ENCODE measurements around the gene ZNF785. TPM values are rescaled to one million over a fixed set of nuclear protein-coding genes. Genes with fewer than 3 reads are reported as not detected.
"Not testable (repeated sequence)": the region's sequence is repeated elsewhere in the genome, so short reads cannot be mapped to it uniquely, and the experiment has no call there.

ZNF785 gene
- total RNA-seq, 1 experiment from 2014 or later = 0.45 TPM

DNA sequence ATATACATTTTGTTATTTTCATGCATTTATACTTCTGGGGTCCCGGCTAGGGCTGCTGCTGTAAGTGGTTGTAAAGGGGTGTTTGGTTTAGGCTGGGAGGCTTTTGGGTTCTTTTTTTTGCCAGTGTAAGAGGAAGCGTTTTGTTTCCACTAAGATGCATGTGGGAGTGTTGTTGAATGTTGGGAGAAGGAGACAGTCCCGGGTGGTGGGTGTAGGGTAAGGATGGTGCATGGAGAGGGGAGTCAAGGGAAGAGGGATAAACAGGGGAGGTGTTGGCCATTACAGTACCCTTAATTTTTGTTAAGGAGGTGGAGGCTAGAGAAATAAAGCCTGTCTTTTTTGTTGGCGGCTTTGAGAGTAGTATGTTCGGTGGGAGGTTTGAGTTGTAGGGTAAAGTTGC lies 42.4 kb downstream of the ZNF785 start:
- DNase-seq (ENCODE audit: extremely low read depth, low read depth) = no peak

DNA sequence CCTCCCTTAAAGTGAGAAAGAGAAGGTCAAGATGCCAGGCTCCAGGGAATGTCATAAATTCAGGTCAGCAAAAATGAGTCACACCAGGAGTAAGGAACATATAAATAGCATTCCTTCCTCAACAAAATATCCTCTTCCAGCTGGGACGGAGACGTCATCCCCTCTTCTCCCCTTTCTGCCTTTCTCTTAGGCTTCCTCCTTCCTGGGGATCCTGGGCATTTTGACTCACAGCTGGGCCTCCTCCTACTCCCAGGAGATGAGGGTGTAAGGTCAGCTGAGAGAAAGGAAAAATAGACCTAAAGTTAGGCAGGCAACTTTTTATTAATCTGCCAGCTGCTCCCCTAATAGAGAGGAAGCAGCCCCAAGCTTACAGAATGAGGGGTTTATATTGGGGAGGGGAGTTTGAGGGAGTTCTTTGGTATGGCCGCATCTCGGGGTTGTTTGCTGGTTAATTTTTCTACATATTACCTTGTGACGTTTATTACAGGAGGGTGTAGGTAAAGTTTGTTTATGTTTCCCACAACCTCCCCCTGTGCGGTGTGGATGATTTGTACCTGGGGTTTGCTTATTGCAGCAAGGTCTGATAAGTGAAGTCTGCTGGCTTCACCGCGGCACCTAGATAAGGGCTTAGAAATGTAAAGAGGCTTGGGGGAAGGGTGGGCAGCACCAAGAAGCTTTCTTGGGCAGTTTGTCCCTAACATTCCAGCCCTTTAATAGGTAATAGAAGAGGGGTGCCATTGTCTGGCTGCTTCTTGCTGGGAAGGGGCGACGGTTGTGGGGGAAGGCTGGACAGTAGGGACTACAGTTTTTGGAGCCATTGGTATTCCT lies 43.8 kb downstream of the ZNF785 start:
- DNase-seq (ENCODE audit: extremely low read depth, low read depth) = no peak

DNA sequence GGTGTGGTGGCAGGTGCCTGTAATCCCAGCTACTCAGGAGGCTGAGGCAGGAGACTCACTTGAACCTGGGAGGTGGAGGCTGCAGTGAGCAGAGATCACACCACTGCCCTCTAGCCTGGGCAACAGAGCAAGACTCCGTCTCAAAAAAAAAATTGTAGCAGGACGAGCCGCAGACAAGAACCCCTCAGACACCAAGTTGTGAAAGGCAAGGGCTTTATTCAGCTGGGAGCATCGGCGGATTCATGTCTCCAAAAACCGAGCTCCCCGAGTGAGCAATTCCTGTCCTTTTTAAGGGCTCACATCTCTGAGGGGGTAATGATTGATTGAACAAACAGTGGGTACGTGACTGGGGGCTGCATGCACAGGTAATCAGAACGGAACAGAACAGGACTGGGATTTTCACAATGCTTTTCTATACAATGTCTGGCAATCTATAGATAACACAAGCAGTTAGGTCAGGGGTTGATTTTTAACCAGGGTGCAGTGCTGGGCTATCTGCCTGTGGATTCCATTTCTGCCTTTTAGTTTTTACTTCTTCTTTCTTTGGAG lies 44.5 kb downstream of the ZNF785 start:
- DNase-seq (ENCODE audit: extremely low read depth, low read depth) = not testable (repeated sequence)

DNA sequence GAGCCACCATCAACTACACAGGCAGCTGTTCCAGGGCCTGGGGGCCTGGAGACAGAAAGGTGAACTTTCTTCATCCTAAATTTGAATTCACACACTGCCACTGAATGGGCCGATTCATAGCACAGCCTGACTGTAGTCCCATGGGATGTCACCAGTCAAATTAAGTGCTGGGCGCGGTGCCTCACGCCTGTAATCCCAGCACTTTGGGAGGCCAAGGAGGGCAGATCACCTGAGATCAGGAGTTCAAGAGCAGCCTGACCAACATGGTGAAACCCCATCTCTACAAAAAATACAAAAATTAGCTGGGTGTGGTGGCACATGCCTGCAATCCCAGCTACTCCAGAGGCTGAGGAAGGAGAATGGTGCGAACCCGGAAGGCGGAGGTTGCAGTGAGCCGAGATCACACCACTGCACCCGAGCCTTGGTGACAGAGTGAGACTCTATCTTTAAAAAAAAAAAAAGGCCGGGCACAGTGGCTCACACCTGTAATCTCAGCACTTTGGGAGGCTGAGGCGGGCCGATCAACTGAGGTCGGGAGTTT lies 45.4 kb downstream of the ZNF785 start:
- DNase-seq (ENCODE audit: extremely low read depth, low read depth) = not testable (repeated sequence)

DNA sequence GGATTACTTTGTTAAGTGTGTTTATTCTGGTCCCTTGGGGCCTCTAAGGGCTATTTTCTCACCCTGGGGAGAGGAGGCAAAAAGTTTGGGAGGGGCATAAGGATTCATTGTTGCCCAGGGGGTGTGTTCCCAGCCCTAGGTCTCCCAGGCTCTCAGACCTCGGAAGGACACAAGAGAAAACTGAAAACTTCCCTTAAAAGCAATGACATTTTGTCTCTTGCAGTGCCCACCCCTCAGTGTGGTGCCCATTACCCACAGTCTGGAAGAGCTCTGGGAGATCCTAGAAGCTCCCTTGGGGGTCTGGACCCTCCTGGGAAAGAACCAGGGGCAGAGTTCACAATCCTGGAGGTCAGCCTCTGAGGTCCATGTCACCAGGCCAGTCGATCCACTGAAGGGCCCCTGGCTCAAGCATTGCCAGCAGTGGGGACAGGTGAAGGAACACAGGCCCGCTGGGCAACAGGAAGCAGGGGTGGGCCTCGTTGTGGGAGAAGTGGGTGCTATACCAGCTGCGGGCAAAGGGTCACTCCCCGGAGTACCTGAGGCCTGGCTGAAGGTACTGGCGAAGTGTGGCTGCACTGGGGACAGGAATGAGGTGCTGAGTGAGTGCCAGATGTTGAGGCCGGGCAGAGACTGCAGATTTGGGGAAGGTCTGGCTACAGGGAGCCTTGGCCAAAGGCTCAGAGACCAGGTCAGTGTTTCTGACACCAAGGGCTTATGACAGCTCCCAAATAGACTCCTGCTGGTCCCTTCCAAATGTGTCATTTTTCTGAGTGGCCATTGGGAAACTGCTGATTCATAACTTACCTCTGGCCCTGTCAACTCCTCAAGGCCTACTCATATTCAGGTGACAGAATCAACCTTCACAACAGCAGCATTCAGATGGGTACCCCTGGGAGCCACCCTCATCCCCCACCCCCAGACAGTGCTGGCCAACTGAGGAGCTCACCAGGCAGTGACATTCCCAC lies 46.2 kb downstream of the ZNF785 start:
- DNase-seq (ENCODE audit: extremely low read depth, low read depth) = no peak

DNA sequence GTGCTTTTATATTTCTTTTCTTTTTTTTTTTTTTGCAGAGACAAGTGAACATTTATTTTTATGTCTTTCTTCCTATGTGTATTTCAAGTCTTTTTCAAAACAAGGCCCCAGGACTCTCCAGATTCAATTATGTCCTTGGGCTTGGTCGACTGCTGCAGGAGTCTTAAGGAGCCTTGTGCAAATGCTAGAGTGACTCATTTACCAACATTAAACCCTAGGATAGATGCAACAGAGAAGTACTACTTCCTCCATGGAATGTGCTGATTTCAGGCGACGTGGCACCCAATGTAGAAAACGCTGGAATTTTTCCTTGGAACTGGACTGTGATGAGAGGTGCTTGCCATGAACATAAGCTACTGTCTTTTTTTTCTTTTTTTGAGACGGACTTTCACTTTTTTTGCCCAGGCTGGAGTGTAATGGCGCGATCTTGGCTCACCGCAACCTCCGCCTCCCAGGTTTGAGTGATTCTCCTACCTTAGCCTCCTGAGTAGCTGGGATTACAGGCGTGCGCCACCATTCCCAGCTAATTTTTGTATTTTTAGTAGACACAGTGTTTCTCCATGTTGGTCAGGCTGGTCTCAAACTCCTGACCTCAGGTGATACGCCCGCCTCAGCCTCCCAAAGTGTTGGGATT lies 49.0 kb downstream of the ZNF785 start:
- not testable (repeated sequence) for DNase-seq (ENCODE audit: extremely low read depth, low read depth)

DNA sequence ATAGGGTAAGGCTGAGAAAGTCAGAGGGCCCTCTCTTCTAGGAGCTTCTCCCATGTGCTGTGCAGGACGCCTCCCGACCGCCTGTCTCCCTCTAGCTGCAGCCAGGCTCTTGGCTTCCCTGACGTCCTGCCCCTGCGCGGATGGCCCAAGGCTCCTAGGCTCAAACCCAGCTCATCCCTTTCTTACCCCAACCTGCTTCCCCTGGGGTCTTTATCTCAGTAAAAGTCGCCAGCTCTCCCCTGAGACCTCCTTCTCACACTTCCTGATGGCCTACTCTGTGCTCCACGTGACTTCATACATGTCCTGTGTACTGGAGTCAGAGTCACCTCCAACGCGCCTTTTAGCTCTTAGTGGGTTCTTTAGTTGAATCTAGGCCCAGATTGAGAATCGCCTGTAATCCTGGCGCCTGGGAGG lies 49.7 kb downstream of the ZNF785 start:
- DNase-seq (ENCODE audit: extremely low read depth, low read depth) = no peak

DNA sequence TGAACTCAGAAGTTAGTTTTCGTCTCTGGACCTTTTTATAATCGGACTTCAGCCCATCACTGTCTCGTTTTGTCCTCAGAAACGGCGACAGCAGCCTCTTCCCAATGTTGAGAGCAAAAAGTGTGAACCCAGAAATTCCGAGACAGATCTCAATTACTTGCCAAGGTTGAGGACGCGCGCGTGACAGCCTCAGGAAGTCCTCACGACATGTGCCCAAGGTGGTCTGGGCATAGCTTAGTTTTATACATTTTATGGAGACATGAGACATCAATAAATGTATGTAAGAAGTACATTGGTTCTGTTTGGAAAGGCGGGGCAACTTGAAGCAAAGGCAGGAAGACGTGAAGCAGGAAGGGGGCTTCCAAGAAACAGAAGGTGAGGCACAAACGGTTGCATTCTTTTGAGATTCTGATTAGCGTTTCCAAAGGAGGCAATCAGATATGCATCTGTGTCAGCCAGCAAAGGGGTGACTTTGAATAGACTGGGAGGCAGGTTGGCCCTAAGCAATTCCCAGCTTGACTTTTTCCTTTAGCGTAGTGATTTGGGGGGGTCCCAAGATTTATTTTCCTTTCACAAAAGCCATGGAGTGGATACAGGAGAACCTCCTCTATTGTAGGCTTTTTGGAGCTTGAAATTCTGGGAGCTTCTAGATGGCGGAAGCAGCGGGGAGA lies 50.3 kb downstream of the ZNF785 start:
- no peak for DNase-seq (ENCODE audit: extremely low read depth, low read depth)

DNA sequence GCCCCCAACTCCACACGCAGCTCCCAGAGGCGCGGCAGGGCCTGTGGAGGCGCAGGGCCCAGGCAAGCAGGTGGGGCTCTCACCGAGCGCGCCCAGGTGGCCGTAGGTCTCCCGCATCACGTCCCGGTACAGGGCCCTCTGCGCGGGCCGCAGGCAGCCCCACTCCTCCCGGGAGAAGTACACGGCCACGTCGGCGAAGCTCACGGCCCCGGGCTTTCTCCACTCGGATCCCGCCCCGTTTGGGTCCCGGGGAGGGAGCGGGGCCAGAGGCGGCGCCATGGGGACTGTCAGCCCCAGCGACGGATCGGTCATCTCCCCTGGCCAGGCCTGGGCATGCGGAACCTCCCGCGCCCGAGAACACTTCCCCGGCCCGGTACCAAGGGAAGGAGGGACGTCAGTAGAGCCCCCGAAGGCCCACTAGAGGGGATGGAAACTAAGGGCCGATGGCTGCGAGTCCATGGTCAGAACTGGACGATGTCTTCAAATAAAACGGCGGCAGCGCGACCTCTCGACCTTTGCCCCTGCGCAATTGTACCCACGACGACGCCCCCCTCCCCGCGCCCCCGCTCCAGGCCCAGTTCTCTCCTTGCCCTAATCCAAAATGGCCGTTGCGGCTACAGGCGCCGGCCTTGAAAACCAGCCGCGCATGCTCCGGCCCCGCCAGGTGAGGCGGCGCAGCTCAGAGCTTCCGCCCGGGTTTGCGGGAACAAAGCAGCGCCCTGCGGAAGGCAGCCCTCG lies 51.0 kb downstream of the ZNF785 start, which contains the start of gene ZNF747:
TSS of gene ZNF747 (minus strand) at position 491 of the 738 bp plus-strand sequence. CDS start at position 312, 179 bp downstream.
- DNase-seq (ENCODE audit: extremely low read depth, low read depth) = peak; percentile 77

DNA sequence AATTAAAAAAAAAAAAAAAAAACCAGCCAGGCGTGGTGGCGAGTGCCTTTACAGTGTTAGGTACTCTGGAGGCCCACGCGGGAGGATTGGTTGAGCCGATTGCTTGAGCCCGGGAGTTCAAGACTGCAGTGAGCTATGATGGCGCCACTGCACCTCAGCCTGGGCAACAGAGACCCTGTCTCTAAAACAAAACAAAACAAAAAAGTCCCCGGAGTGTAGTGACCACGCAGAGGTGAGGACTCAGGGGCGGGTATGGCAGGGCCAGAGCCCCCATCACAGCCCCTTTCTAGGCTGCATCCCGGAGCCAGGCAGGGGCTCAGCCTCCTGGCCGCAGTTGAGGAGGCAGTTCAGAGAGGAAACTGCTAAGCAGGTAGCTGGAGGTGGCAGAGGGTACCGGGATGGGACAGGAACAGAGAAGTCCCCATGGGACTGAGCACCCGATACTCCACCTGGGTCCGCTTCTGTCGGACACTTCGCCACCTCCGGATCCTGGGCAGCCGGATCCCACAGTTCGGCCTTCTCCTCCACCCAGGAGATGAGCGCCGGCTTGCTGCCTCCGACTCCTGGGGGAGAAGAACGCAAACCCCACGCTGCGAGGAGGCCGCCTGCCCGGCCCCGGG lies 51.6 kb downstream of the ZNF785 start:
- DNase-seq (ENCODE audit: extremely low read depth, low read depth) = no peak

DNA sequence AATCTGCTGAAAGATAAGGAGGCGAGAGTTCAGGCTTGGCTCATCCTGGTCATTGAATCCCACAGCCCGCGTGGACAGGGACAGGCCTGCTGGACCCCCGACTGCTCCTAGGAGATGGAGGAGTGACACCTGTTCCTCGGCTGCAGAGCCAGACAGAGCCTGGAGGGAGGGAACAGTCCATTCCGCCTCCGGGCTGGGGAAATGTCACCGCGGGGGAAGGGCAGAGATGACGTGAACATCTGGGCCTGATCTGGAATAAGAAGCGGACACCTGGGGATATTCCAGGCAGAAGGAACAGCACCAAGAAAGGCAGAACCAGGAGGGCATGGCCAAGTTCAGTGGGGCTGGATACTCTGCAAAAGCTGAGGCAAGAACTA lies 52.4 kb downstream of the ZNF785 start:
- no peak for DNase-seq (ENCODE audit: extremely low read depth, low read depth)

DNA sequence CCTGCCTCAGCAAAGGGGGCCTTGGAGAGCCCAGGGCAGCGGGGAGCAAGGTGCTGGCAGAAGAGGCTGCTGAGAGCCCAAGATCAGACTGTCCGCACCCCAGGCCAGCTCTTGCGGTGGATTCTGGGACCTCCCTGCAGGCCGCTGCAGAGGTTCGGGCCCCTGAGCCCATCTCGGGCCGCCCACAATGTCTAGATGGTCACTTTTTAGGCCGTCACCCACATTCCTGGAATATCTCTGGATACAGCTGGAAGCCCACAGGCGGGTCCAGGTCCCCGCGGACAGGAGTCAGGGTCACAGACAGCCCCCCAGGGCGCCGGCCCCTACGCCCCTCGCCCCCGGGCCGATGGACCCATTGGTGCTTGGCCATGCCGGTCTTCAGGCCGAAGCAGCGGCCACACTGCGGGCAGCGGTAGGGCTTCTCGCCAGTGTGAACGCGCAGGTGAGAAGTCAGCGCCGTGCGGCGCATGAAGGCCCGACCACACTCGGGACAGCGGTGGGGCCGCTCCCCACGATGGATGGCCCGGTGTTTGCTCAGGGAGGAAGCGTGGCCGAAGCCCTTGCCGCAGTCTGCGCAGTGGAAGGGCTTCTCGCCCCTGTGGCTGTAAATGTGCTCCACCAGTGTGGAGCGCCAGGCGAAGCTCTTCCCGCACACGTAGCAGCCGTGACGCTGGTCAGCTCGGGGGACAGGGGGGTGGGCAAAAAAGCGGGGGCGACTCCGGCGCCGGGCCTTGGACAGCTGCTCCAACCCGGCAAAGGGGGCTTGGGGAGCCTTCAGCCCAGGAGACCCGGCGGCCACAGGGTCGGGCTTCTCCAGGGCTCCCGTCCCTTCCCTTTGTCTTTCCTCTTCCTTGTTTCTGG lies 53.0 kb downstream of the ZNF785 start:
- DNase-seq (ENCODE audit: extremely low read depth, low read depth) = no peak

Small RNA genes within 50 kb of the gene (small RNA-seq; reads per million reads assigned to genes)
- gene AC093249.1 (0 reads per million in 2 experiments), gene AC093249.4 (0 reads per million in 2 experiments)

Other genes starting within 250 kb of the ZNF785 start
- gene CD2BP2, start 230.4 kb downstream of the ZNF785 start, total RNA-seq (2014; rRNA removed; shearing (Covaris generic)) = 36.5 and 39.0 TPM in 2 replicates
- gene TBC1D10B, start 215.2 kb downstream of the ZNF785 start, total RNA-seq (2014; rRNA removed; shearing (Covaris generic)) = 12.3 and 13.2 TPM in 2 replicates
- gene MYL11, start 210.9 kb downstream of the ZNF785 start, total RNA-seq (2014; rRNA removed; shearing (Covaris generic)) = not detected in 2 replicates
- gene SEPTIN1, start 203.1 kb downstream of the ZNF785 start, total RNA-seq (2014; rRNA removed; shearing (Covaris generic)) = 0.26 TPM in 1 of 2 replicates, not detected in the other
- gene ZNF48, start 190.3 kb downstream of the ZNF785 start, total RNA-seq (2014; rRNA removed; shearing (Covaris generic)) = 8.3 and 8.4 TPM in 2 replicates
- 6.2 and 6.4 TPM in 2 replicates for gene ZNF771, start 178.1 kb downstream of the ZNF785 start, total RNA-seq (2014; rRNA removed; shearing (Covaris generic))
- gene DCTPP1, start 155.7 kb downstream of the ZNF785 start, total RNA-seq (2014; rRNA removed; shearing (Covaris generic)) = 29.9 and 35.9 TPM in 2 replicates
- 22.2 and 25.5 TPM in 2 replicates for gene SEPHS2, start 139.8 kb downstream of the ZNF785 start, total RNA-seq (2014; rRNA removed; shearing (Covaris generic))
- not detected in 2 replicates for gene ITGAL, start 113.0 kb downstream of the ZNF785 start, total RNA-seq (2014; rRNA removed; shearing (Covaris generic))
- gene ZNF768, start 59.1 kb downstream of the ZNF785 start, total RNA-seq (2014; rRNA removed; shearing (Covaris generic)) = 37.7 and 39.0 TPM in 2 replicates
- gene ZNF747, start 50.8 kb downstream of the ZNF785 start, total RNA-seq (2014; rRNA removed; shearing (Covaris generic)) = 6.2 and 6.6 TPM in 2 replicates
- gene ZNF764, start 27.3 kb downstream of the ZNF785 start, total RNA-seq (2014; rRNA removed; shearing (Covaris generic)) = 7.7 and 8.5 TPM in 2 replicates
- 5.8 and 7.7 TPM in 2 replicates for gene ZNF688, start 14.0 kb downstream of the ZNF785 start, total RNA-seq (2014; rRNA removed; shearing (Covaris generic))
- gene ZNF689, start 24.7 kb upstream of the ZNF785 start, total RNA-seq (2014; rRNA removed; shearing (Covaris generic)) = 8.2 and 10.0 TPM in 2 replicates
- gene PRR14, start 65.3 kb upstream of the ZNF785 start, total RNA-seq (2014; rRNA removed; shearing (Covaris generic)) = 13.0 and 15.7 TPM in 2 replicates
- 26.0 and 29.3 TPM in 2 replicates for gene FBRS, start 72.7 kb upstream of the ZNF785 start, total RNA-seq (2014; rRNA removed; shearing (Covaris generic))
- gene SRCAP, start 113.5 kb upstream of the ZNF785 start, total RNA-seq (2014; rRNA removed; shearing (Covaris generic)) = 5.5 and 10.0 TPM in 2 replicates
- 14.3 and 16.6 TPM in 2 replicates for gene PHKG2, start 162.7 kb upstream of the ZNF785 start, total RNA-seq (2014; rRNA removed; shearing (Covaris generic))
- 2.2 and 4.6 TPM in 2 replicates for gene CFAP119, start 176.4 kb upstream of the ZNF785 start, total RNA-seq (2014; rRNA removed; shearing (Covaris generic))
- gene RNF40, start 176.6 kb upstream of the ZNF785 start, total RNA-seq (2014; rRNA removed; shearing (Covaris generic)) = 86.3 and 87.1 TPM in 2 replicates
- gene ZNF629, start 201.5 kb upstream of the ZNF785 start, total RNA-seq (2014; rRNA removed; shearing (Covaris generic)) = 10.9 and 11.1 TPM in 2 replicates